Fibroblast of lung (primary cell): ENCODE data around the gene TMEM214.

Experiments
- EZH2 ChIP-seq: IDR thresholded peaks from 2 replicates; pipeline ENCODE4 v1.5.1; 2012; ENCODE audit warnings: low read length, control low read depth, mild to moderate bottlenecking; ENCODE audit errors: missing control alignments
- TF ChIP-seq, protein P1 (sequence below), 2 donors: IDR thresholded peaks in 1 of 2; conservative IDR thresholded peaks in 1 of 2; 1 replicate in 1 of 2; 2 replicates in 1 of 2; pipeline ENCODE4 v1.5.1; 2011 to 2012; ENCODE audit warnings: low read length in 2 of 2, control low read depth in 1 of 2, inconsistent platforms in 1 of 2, low read depth in 1 of 2, mild to moderate bottlenecking in 1 of 2

DNA sequence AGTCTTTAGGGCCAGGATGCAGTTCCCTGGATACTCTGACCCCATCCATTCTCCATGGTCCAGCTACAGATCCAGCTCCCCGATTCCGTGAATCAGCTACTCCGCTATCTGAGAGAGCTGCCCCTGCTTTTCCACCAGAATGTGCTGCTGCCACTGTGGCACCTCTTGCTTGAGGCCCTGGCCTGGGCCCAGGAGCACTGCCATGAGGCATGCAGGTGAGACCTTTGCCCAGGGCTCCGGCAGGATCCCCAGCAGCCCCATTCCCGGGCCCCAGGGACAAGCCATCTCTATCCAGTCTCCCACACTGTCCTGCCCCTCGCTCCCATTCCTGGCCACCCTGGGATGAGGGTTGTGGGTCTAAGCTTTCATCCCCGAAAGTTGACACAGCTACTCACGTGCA is 7.5 kb downstream of the TMEM214 start:
- TF ChIP-seq, protein P1, sequence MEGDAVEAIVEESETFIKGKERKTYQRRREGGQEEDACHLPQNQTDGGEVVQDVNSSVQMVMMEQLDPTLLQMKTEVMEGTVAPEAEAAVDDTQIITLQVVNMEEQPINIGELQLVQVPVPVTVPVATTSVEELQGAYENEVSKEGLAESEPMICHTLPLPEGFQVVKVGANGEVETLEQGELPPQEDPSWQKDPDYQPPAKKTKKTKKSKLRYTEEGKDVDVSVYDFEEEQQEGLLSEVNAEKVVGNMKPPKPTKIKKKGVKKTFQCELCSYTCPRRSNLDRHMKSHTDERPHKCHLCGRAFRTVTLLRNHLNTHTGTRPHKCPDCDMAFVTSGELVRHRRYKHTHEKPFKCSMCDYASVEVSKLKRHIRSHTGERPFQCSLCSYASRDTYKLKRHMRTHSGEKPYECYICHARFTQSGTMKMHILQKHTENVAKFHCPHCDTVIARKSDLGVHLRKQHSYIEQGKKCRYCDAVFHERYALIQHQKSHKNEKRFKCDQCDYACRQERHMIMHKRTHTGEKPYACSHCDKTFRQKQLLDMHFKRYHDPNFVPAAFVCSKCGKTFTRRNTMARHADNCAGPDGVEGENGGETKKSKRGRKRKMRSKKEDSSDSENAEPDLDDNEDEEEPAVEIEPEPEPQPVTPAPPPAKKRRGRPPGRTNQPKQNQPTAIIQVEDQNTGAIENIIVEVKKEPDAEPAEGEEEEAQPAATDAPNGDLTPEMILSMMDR (conservative IDR thresholded peaks at IDR 0.05 in 1 of 2, IDR thresholded peaks at IDR 0.05 in 1 of 2; ENCODE audit: low read depth in 1 of 2, low read length in 2 of 2): no peak
- TF ChIP-seq EZH2: no peak
